Brain microvascular endothelial cell (primary cell): ENCODE data around the gene STRAP.
"Not testable (repeated sequence)": the region's sequence is repeated elsewhere in the genome, so short reads cannot be mapped to it uniquely, and the experiment has no call there.

Source experiments
- DNase-seq: peaks from one replicate; pipeline ENCODE4 v3.0.0-alpha.2; 2020
- H3K27ac ChIP-seq: fragments of 250-450 bp; sonication (Bioruptor Pico); 2 replicates; pipeline ENCODE4 v1.5.1; 2020; ENCODE audit warnings: mild to moderate bottlenecking, moderate library complexity
- H3K27me3 ChIP-seq: fragments of 250-450 bp; sonication (Bioruptor Pico); replicated peaks from 2 replicates; pipeline ENCODE4 v1.5.1; 2020; ENCODE audit warnings: mild to moderate bottlenecking
- H3K36me3 ChIP-seq: fragments of 250-450 bp; sonication (Bioruptor Pico); replicated peaks from 2 replicates; pipeline ENCODE4 v1.5.1; 2020; ENCODE audit warnings: mild to moderate bottlenecking
- H3K4me3 ChIP-seq: 2 replicates; pipeline ENCODE4 v1.5.1; 2011; ENCODE audit warnings: low read depth, mild to moderate bottlenecking, control low read depth, low read length, moderate library complexity
- CTCF ChIP-seq: IDR thresholded peaks from 2 replicates; pipeline ENCODE4 v1.5.1; 2011; ENCODE audit warnings: low read depth, mild to moderate bottlenecking, moderate library complexity, low read length, control low read depth, inconsistent platforms; ENCODE audit errors: missing control alignments
- in situ Hi-C: cut with HindIII; loops from 2 replicates; pipeline ENCODE4 v1.10.0; 2017; ENCODE audit warnings: low sequenced_read_pairs, low pct_ligation_motif_present

The STRAP gene

GRCh38 chr12:15942475-15942874 lies 60.3 kb downstream of the STRAP start:
- H3K27me3 ChIP-seq, result no peaks in the 10 kb centered on the region

DNA sequence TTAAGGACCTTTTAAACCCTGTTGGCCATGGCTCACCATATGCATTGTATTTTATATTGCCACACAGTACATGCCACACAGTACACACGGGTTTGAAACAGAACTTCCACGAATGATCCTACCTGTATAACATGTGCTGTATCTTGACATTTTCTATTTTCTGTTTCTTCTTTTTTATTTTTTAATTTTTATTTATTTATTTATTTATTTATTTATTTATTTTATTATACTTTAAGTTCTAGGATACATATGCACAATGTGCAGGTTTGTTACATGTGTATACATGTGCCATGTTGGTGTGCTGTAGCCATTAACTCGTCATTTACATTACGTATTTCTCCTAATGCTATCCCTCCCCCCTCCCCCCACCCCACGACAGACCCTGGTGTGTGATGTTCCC lies 61.3 kb downstream of the STRAP start:
- H3K4me3 ChIP-seq, H3K27ac ChIP-seq, in situ Hi-C loops, H3K36me3 ChIP-seq, H3K27me3 ChIP-seq, DNase-seq: not testable (repeated sequence)

More at GRCh38 chr12:15942475-15942874, 60.3 kb downstream of the STRAP start:
- H3K36me3 ChIP-seq, result no peaks in the 10 kb centered on the region
- H3K27ac ChIP-seq, result no peak overlapping the region
- no peak for TF ChIP-seq CTCF
- in situ Hi-C loops, result no loop called here
- no peak for DNase-seq
- no peak overlapping the region for H3K4me3 ChIP-seq

- DNase-seq, H3K36me3 ChIP-seq, in situ Hi-C loops: not testable (repeated sequence)
Observed at GRCh38 chr12:15948461-15948860, 66.3 kb downstream of the STRAP start.

More at GRCh38 chr12:15948461-15948860, 66.3 kb downstream of the STRAP start:
- not testable (repeated sequence) for H3K27ac ChIP-seq, H3K27me3 ChIP-seq, H3K4me3 ChIP-seq
